GM18870 (cell line): ENCODE results near the gene BRSK1.

Source experiments
- ATAC-seq: cut with Tn5 transposase; IDR thresholded peaks from one replicate; pipeline ENCODE4 v1.9.1; 2021; ENCODE audit warnings: moderate library complexity; ENCODE audit not compliant: unreplicated experiment

BRSK1 gene

DNA sequence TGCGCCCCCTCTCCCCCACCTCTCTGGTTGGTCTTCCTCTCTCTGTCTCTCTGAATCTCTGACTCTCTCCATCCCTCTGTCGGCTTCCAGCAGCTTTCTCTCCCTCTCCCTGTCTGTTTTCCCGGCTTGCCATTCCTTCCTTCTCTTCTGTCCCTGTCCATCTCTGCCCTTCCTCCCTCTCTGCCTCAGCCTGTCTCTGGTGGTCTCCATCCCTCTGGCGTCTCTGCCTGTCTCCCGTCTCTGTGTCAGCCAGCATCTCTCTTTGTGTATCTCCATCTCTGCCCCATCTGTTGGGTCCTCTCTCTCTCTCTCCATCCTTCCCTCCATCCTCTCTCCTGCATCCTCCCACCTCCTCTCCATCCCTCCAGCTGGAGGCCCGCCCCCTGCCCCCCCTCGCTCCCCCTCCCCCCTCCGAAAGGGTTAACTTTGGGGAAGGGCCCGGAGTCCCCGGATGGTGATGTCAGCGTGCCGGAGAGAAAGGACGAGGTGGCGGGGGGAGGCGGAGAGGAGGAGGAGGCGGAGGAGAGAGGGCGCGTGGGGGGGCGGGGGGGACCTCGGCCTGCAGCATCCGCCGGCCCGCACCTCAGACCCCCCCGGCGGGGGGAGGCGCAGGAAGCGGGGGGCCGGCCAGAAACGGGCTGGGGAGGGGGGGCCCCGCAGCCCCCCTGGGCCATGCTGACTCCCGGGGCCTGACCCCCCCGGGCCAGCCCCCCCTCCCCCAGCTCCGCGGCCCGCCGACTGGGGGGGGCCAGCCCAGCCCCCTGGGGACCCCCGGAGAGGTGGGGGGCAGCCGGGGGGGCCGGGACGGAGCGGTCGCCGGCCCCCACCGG, at the start of gene BRSK1:
Gene BRSK1 (plus strand): TSS at position 450 of the 830 bp plus-strand sequence. CDS start 446 bp downstream, outside the sequence.
- no peak for ATAC-seq

DNA sequence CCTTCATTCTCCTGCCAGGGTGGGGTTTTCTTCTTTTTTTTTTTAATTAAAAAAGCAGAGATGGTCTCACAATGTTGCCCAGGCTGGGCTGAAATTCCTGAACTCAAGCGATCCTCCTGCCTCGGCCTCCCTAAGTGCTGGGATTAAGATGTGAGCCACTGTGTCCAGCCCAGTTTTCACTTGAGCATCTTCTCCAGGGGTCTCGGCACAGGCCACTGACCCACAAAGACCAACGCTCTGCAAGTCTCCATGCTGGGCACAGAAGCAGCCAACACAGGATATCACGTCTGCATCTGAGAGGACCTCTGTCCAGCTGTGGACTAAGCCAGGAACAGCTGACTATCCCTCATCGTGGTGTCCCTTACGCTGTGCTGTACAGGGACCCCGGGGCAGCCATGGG, 45.8 kb upstream of the BRSK1 start:
- ATAC-seq, result no peak

DNA sequence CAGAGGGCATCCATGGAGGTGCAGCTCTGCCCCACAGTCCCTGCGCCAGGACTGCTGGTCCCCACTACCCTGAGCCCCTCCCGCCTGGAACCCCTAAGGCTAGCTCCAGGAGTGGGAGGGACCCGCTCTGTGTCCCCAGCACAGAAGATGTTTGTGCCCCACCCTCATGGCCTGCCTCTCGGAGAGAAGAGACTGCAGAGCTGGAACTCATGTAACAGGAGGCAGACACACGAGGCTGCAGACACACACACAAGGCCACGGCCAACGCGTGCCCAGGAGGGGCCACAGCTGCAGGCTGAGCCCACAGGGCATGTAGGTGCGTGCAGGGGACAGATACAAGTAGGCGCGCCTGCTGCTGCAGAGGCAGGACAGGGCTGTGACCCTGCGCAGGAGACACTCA, 44.8 kb upstream of the BRSK1 start:
- ATAC-seq, result no peak

DNA sequence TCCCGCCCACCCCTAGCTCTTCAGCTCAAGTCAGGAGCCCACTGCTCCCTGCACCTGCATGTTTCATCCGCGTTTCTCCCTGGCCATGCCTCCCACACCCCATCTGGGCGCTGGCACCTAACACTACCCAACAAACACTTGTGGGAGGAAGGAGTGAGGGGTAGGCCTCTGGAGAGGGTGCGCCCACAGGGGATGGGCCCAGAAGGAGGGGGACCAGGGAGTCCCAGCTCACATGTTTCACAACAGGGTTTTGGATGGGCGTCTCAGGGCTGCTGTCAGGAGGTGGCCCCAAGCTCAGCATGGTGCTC, 43.1 kb upstream of the BRSK1 start:
- ATAC-seq, result no peak

DNA sequence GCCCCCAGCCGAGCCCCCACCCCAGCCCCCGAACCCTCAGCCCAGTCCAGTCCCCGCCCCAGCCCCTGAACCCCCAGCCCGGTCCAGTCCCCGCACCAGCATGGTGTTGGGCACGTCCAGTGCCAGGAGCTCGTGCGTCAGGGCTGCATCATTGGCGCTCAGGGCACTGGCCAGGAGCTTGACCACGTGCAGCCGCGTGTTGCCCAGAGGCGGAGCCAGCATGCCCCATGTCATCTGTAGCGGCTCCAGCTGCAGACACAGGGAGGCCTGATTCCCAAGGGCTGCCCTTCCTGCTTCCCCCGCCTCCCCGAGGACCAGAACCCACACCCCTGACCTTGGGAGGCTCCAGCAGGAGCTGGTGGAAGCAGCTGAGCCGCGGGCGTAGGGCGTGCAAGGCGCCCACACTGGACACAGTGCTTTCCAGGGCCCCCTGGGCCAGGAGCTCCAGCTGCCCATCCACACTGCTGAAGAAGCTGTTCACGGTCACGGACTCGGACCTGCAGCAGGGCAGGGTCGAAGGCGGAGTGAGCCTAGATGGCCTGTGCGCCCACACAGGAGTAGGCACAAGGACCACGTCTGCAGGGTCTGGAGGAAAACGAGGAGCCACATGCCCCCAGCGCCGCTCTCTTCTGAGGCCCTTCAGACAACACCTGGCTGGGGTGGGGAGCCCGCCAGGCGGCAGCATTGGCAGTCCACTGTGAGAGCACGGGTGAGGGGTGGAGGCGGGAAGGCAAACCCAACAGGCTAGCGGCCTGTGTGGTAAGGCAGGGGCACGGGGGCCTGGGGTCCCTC, 42.5 kb upstream of the BRSK1 start:
- no peak for ATAC-seq

DNA sequence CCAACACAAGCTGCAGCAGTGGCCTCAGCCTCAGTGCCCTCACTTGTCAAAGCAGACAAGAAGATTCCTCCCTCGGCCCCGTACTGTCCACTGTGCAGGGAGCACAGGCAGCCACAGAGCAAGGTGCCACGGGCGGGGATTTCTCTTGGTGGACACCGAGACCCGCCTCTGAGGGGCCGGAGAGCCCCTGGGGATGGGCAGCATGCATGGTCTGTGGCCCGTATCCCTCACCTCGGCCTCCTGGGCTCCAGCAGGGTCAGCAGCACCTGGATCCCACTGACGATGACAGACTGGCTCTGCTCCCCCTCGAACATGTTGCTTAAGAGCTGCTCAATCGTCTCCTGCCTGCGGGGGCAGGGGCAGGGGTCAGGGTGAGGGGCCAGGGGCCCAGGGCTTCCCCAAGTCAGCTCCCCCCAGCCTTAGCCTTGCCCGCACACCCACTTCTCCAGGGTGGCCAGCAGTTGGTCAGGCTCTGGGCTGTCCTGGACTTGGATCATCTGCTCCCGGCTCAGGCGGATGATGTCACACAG, 41.8 kb upstream of the BRSK1 start:
- ATAC-seq, result no peak

DNA sequence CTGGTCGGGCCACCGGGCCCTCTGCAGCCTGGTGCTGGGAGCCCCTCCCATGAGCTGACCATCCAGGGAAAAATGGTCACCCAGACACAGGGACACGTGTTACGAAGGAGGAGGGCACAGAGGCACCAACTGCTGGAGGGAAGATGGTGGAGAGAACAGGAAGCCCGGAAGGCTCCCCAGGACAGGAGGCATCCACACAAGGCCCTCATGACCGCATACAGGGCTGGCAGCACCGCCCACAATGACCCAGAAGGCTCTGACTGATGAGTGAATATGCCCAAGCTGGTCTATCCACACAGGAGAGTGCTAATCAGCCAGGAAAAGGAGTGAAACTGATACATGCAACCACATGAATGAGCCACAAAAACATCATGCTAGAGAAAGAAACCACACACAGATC, 41.3 kb upstream of the BRSK1 start:
- no peak for ATAC-seq

DNA sequence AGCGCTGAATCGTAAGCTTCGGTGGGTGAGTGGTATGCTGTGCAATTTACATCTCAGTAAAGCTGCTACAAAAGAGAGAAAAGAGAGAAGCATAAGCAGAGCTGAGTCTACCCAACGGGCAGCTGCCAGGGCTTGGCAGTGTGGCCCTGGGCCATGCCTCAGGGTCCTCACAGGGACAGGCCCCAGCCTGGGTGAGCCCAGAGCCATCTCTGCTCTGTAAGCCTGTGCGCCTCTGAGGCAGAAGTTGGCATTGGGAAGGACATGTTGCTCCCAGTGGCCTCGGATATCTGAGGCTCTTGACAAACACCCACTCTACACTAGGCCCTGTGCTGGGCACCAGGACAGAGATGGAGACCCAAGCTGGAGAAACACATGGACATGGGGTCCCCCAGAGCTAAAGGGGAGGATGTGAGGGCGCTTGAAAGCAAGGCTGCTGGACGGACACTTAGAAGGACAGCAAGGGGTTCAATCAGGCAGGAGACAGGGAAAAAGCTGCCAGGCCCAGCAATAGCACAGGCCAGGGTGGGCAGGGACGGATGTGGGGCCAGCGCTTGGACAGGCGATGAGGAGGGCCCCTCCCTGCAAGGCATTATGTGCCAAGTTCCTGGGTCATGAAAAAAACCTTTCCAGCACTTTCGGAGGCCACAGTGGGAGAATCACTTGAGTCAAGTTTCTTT, 39.7 kb upstream of the BRSK1 start:
- ATAC-seq, result no peak

DNA sequence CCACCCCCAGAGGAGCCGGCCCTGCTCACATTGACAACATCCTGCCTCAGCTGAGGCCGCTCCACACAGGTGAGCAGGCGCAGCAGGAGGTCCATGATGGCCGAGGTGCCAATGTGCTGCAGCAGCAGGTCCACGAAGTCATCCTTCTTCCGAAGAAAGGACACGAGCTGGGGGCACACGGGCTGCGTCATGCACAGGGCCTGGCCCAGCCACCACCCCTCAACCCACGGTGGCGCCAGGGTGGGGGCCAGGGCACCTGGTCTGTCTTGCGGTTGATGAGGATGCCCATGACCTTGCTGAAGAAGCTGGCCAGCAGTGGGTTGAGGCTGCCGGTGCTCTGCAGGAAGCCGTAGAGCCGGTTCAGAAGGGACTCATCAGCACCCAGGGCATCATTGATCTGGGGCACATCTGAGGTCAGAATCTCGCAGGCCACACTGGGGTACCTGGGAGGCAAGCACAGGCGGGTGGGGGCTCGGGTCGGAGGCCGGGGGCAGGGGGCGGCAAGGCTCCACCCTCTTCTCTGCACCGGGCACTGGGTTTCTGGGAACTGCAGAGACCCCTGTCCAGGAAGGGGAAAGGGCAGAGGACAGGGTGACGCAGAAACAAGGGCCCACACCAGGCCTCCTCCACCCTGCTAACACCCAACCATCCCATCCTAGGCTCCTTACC, 38.4 kb upstream of the BRSK1 start:
- ATAC-seq, result no peak

DNA sequence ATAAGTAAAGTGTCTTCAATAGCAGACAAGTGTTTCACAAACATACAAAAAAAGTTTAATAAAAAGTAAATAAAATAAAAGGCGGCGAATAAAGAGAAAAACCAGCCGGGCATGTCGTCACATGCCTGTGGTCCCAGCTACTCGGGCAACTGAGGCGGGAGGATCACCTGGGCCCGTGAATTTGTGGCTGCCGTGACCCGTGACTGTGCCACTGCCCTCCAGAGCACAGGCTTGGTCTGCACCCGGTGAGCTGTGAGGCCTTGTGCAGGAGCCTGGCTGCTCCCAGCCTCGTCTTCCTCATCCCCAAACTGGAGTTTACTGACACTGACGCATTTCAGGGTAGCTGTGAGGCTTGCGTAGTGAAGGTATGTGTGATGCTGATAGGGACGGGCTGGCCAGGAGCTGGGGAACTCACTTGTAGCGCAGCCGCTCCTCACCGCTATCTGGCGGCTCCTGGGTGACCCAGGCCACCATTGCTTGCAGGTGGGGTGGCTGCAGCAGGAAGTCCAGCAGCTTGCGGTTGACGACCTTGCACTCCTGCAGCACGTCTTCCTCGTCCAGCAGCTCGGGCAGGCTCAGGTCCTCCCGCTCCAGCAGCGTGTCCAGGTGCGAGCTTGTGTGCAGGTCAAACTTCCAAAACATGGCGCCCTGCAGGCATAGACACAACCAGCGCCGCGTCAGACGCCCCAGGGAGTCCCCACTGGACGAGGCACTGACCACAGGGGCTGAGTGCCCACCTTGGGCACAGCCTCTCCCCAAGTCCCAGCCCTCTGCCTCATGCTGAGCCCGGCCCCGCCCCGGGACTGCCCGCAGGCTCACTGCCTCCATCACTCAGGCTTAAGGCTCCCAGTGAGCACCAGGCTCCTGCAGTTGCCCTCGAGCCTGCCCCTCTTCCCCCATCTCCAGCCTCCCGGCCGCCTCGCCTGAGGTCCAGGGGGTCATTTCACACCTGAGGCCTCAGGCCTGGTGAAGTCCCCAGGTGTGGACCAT, 37.0 kb upstream of the BRSK1 start:
- ATAC-seq, result no peak

DNA sequence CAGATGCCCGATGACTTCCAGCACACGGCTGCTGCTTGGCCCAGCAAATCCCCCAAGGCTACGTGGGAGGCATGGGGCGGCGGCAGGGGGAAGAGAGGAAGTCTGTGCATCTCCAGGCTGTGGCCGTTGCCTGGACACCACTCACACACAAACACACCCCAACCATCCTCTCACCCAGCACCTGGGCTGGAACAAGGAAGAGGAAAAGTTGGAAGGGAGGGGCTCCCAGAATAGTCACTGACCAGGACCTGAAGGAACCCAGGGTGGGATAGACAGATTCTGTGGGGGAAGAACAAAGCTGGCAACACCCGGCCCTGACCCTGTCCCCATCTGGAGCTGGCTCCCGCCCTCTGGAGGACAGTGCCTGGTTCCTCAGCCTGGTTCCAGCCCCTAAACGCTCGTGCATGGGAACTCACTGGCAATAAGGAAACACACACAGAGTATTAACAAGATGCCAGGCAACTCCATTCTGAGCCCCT, 36.1 kb upstream of the BRSK1 start:
- ATAC-seq, result no peak

DNA sequence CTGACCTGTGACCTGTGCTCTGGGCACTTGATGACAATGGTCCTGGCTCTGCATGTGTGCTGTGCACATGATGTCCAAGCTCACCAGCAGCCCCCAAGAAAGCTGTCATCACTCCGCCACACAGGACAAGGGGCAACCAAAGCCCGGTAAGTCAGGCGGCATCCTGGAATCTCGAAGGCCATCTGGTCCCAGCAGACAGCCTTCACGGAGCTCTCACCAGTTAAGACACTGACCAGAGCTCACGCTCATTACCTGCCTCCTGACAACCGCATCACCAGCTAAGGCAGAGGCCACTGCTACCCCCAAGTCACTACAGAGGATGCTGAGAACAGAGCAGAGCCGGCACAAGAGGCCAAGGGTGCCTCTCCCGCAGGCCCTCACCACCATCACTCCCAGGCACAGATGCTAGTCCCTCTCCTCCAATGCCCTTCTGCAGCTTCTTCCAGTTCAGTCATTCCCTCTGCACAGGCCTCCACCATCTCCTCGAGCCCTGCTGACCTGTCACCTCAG, 35.6 kb upstream of the BRSK1 start:
- no peak for ATAC-seq

DNA sequence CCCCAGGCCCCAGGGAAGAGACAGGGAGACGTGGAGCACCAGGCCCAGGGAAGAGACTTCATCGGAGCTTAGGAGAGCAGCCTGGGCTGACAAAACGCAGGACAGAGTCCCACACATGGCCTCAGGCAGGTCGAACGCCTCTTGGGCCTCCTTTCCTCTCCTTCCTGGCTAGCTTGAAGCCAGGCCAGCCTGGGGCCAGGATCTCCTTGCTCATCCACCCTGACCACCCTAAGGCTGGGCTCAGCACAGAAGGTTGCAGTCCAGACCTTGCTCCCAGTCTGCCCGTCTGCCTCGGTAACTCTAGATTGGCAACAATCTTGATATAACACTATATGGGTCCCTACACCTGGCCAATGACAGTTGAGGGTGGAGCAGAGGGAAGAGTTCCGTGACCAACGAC, 35.1 kb upstream of the BRSK1 start:
- ATAC-seq, result no peak

DNA sequence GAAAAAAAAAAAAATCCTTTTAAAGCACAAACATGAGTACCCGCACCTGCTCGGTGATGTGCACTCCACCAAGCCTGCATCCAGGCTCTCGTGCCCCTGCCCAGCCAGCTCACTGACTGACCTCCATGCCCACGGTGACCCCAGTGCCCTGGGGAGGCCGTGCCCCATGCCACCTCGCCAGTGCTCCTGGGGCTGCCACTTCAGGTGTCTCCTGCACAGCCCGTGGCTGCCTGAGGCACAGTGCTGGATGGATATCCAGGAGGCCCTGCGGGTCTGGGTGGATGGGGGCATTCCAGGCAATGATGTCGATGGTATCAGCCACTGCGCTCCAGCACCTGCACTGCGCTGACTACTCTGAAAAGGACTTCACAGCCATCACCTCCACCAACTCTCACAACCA, 34.0 kb upstream of the BRSK1 start:
- no peak for ATAC-seq

DNA sequence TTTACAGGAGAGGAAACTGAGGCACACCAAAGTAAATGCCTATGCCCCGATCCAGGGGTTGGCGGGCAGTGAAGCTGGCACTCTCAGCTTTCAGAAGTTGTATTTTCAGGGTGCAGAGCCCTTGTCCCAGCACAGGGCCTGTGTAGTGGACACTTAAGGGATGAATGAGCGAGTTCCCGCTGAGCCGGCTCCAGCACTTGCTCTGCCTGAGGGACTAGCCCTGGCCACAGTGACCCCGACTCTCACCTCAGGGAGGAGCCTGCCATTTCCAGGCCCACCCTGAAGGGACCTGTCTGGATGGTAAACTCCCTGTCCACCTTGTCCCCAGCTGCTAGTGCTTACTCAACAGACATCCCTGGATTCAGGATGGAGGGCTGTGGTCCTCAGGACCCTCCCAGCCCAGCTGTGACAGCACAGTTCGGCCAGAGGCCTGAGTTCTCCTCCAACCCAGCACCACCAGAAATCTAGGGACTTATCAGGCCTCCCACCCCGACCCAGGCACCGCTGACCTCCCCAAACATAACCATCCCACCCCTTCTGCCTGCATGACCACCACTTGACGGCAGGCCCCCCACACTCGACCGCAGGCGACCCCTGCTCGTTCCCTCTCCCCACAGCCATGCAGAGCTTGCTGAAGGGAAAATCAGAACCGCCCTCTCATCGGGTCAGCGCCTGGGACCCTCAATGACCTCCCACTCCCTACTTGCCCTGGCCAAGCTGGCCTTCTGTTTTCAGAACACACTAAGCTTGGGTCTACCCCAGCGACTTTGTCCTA, 33.3 kb upstream of the BRSK1 start:
- ATAC-seq, result no peak

DNA sequence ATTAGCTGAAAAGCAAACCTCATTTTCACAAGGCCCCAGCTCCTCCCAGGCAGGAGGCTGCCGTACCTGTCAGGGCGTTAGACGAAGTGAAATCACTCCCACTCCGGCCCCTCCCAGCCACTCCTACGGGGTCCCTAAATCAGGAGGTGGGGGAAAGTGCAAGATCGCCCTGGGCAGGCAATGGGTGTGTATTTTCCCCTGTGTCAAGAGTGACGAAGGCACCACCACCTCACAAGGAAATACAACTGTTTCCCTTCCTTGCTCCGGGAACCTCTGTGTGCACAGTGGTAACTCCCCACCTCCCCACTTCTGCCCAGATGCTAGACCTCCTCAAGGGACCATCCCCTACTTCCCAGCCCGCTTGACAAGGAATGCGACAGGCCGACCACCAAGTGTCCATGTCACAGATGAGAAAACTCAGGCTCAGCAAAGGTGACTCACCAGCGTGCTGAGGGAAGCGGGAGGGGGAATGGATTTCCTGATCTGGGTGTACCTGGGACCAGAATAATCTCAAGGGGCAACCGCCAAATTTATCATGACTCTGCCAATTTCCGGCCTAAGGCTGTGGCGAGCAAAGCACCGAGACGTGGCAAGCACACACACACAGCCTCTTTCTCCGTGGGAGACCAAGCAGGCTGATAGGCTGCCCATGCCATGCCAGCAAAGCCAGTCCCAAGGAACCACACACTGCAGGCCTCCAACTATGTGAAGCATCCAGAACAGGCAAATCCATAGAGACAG, 32.3 kb upstream of the BRSK1 start:
- ATAC-seq, result no peak

DNA sequence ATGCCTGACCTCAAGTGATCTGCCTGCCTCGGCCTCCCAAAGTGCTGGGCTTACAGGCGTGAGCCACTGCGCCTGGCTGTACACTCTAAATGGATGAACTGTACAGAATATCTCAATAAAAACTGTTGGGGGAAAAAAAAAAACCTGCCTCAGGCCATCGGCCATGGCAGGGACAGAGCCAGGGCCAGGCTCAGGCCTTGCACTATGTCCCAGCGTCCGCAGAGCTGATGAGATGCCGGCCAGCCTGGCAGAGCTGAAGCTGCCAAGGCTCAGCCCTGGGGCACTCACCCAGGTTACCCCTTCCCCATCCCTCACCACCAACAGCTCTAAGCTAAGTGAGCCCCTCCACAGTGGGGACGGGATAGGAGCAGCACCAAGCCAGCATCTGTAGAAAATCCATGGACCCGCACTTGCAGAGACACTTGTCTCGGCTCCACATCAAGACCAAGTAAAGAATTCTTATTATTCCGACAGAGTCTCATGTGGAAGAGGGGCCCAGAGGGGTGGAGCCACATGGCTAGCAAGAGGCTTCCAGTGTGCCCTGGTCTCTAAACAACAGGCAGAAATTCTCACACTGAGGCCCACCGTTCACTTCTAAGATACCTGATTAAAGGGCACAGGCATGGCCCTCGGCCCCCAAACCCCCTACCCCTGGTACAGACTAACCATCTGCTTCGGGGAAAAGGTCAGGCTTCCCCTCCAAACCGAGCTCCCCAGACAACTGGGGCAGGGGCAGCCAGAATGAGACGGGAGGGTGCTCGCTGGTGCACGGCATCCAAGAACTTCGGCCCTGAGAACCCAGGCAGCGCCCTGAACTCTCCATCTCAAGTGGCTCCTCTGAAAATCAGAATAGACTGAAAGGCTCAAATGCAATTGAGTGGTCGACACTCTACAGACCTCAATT, 30.8 kb upstream of the BRSK1 start:
- ATAC-seq, result no peak
